CD4-positive, alpha-beta T cell treated with Interleukin-12 subunit alpha and Interleukin-12 subunit beta, for 1 hour (primary cell): ENCODE data around the gene CEP128.

ENCODE experiments used
- DNase-seq: peaks from one replicate; pipeline ENCODE4 v3.0.0-alpha.2; 2020

The CEP128 gene

DNA sequence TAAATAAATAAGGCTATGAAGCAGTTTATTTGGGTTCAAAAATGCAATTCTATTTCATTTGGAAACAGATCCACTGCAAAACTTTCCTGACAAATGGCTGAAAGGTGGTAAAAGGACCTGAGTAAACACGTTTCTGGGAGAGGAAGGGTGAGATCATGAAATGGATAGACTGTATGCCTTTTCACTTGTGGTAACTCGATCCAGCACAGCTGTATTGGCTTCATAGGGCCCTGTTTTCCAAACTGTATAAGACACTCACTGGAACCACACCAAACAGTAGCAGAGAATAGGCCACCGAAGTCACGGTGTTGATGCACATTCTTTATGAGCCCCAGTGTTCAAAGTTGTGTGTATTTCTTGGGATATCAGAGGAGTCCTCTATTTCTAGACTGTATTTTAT, 405.1 kb downstream of the CEP128 start:
- DNase-seq, result no peak

GRCh38 chr14:80535171-80535570, 406.4 kb downstream of the CEP128 start:
- no peak for DNase-seq

GRCh38 chr14:80523518-80524117, 417.9 kb downstream of the CEP128 start:
- DNase-seq, result no peak

- no peak for DNase-seq
Measured at GRCh38 chr14:80522936-80523335, 418.6 kb downstream of the CEP128 start.

- DNase-seq, result no peak
Measured at GRCh38 chr14:80522411-80522810, 419.1 kb downstream of the CEP128 start.

DNA sequence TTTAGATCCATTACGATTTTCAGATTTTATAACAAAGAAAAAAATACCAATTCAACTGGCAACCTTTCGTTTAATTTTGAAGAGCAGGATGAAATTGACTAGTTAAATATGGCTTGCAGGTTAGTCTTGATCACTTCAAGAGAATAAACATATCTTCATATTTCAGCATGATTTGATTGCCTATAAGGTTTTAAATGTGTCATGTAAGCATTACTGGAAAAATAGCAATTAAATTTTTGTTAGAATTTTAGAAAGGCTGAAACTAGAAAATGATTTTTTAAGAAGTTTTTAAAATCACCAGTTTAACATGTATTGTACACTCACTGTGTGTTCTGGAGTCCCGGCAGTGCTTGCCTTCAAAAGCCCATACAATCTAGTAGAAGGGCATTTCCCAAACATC, 420.1 kb downstream of the CEP128 start:
- no peak for DNase-seq

GRCh38 chr14:80519002-80519401, 422.5 kb downstream of the CEP128 start:
- DNase-seq, result no peak

GRCh38 chr14:80518173-80518572, 423.4 kb downstream of the CEP128 start:
- no peak for DNase-seq

- DNase-seq, result no peak
Measured at GRCh38 chr14:80507292-80507869, 434.2 kb downstream of the CEP128 start.

- DNase-seq, result no peak
Measured at GRCh38 chr14:80504781-80505180, 436.8 kb downstream of the CEP128 start.

DNA sequence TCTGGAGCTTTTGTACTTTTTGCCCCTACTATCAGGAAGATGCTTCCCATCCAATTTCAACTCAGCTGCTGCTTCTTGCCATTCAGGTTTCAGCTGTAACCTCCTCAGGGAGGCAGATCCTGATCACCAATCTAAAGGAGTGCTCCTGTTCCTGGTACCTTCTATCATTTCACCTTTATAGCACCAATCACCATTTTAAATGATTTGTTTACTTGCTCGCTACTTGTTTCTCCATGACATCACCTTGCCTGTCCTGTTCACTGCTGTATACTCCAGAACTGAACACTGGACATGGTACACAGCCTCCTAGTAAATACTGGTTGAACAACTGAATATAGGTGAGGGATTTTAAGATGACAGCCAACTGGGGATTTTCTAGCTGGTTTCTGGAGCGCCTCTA, 443.0 kb downstream of the CEP128 start:
- no peak for DNase-seq

- no peak for DNase-seq
Measured at GRCh38 chr14:80496090-80496489, 445.4 kb downstream of the CEP128 start.

- DNase-seq, result no peak
Measured at GRCh38 chr14:80494769-80495168, 446.8 kb downstream of the CEP128 start.

GRCh38 chr14:80493620-80494019, 447.9 kb downstream of the CEP128 start:
- no peak for DNase-seq

GRCh38 chr14:80491650-80492049, 449.9 kb downstream of the CEP128 start:
- no peak for DNase-seq

DNA sequence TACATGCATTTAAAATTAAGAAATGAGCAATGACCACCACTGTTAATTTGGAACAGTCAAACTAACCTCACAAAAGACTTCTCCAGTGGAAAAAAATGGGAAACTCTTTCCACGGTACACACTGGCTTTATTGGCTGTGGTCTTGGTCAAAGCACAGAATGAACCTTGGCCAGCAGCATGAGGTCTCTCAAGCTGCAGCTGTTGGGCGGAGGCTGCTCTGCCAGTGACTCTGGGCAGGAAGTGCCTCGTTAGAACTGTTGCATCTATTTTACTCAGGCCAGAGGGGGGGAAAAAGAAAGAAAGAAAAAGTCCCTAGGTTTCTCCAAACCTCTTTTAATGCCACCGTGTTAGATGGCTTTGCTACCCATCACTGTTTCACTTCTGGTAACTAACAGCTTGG, 450.4 kb downstream of the CEP128 start:
- DNase-seq, result no peak

- DNase-seq, result no peak
Measured at GRCh38 chr14:80489513-80489912, 452.0 kb downstream of the CEP128 start.

- no peak for DNase-seq
Measured at GRCh38 chr14:80485764-80486163, 455.8 kb downstream of the CEP128 start.

DNA sequence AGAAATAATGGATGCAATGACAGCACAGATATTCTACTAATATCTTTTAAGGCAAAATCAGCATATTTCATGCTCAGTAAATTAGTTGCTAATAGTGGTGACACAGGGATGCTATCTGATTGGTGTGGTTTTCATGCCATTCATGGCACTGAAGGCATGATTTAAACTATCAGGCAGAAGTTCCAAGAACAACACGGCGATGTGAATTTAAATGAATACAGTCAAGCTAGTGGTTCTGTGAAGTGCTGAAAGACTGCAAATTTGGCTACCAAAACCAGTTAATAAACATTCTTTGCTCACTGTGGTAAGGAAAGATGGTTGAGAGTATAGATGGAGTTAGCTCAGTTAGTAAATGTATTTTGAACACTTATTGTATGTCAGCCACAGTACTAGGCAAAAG, 458.2 kb downstream of the CEP128 start:
- DNase-seq, result no peak

GRCh38 chr14:80477388-80478160, 464.0 kb downstream of the CEP128 start:
- no peak for DNase-seq

DNA sequence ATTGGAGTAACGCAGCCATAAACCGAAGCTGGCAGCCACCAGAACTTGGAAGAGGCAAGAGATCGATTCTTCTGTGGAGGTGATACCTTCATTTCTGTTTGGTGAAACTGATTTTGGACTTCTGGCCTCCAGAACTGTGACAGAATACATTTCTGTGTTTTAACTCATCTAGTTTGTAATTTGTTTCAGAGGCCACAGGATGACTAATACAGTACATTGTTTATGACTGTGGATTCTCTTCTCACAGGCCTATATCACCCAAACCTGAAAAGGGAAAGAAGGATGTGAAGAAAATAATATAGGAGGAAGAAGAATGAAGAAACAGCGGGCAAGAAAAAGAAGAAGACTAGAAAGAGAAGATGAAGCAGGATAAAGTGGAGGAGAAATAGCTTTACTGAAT, 466.5 kb downstream of the CEP128 start:
- DNase-seq, result no peak

GRCh38 chr14:80468331-80469122, 473.0 kb downstream of the CEP128 start:
- no peak for DNase-seq

GRCh38 chr14:80465546-80466220, 475.9 kb downstream of the CEP128 start:
- DNase-seq, result no peak
